SK-N-SH (cell line): Measurements from ENCODE around the gene CNTNAP2.

ENCODE experiments used
- MXI1 ChIP-seq: IDR thresholded peaks from 2 replicates; pipeline ENCODE4 v1.6.1; 2012; ENCODE audit warnings: mild to moderate bottlenecking, low read depth, low read length, improper control_type of control experiment
- POLR2AphosphoS5 ChIP-seq: IDR thresholded peaks from 2 replicates; pipeline ENCODE4 v1.6.1; 2012; ENCODE audit warnings: low read depth, low read length
- RFX5 ChIP-seq: IDR thresholded peaks from 2 replicates; pipeline ENCODE4 v1.6.1; 2012; ENCODE audit warnings: mild to moderate bottlenecking, improper control_type of control experiment, low read length
- SMC3 ChIP-seq: IDR thresholded peaks from 2 replicates; pipeline ENCODE4 v1.6.1; 2012; ENCODE audit warnings: low read depth, low read length, improper control_type of control experiment
- TF ChIP-seq, protein P1 (sequence below): fragments of 200-600 bp; sonication (generic); IDR thresholded peaks from 2 replicates; pipeline ENCODE4 v1.6.1; 2017; ENCODE audit warnings: antibody characterized with exemption, mild to moderate bottlenecking, moderate library complexity

DNA sequence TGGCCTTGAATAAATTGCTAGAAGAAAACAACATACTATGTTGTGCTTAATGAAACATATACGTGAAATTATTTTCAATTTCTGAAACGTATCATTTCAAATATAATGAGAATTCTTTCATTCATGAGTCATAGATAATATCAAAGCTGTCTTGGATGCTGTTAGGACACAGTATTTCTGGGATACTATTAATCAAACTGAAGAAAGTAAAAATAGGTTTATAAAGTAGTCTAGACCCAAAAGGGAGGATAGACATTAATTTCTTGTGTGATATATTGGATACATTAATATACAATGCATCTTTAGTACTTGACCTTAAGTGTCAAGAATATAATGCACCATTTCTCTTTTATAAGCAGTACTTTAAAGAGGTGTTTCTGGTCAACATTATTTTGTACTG lies 89.7 kb downstream of the CNTNAP2 start:
- TF ChIP-seq SMC3 = no peak
- no peak for TF ChIP-seq POLR2AphosphoS5
- no peak for TF ChIP-seq RFX5
- TF ChIP-seq, protein P1, sequence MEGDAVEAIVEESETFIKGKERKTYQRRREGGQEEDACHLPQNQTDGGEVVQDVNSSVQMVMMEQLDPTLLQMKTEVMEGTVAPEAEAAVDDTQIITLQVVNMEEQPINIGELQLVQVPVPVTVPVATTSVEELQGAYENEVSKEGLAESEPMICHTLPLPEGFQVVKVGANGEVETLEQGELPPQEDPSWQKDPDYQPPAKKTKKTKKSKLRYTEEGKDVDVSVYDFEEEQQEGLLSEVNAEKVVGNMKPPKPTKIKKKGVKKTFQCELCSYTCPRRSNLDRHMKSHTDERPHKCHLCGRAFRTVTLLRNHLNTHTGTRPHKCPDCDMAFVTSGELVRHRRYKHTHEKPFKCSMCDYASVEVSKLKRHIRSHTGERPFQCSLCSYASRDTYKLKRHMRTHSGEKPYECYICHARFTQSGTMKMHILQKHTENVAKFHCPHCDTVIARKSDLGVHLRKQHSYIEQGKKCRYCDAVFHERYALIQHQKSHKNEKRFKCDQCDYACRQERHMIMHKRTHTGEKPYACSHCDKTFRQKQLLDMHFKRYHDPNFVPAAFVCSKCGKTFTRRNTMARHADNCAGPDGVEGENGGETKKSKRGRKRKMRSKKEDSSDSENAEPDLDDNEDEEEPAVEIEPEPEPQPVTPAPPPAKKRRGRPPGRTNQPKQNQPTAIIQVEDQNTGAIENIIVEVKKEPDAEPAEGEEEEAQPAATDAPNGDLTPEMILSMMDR = no peak
- TF ChIP-seq MXI1 = no peak
